ENCODE results near the gene PGA4. TPM values are rescaled to one million over a fixed set of nuclear protein-coding genes. Genes with fewer than 3 reads are reported as not detected.

Gene PGA4
- polyA plus RNA-seq, 1 of the 3 experiments (the other 2 are of a cell fraction) = not detected

DNA sequence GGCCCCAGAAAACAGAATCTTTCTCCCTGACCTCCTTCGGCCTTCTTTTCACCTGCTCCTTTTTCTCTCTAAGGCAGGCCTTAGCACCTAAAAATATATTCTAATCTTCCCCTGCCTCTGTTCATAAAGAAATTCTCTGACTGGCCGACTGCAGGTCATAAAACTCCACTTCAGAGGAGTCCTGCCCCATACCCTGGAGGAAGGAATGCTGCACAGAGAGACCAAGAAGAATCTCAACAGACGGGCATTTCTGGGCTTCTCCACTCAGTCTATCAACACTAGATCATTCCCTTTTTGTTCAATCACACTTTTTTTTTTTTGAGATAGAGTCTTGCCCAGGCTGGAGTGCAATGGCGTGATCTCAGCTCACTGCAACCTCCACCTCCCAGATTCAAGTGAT is 38.5 kb upstream of the PGA4 start:
- H4K20me1 ChIP-seq (ENCODE audit: insufficient read depth) = no peaks in the 10 kb centered on the region
- peaks cover 5% of the 10 kb centered on the region; the same call in 1 of the 2 replicates for H3K27me3 ChIP-seq (ENCODE audit: insufficient read depth)
- H3K27ac ChIP-seq (ENCODE audit: low read depth in 2 of 2, low read length in 1 of 2) = no peak overlapping the region
- no peak overlapping the region for H2AFZ ChIP-seq (ENCODE audit: low read depth)
- DNase-seq = no peak
- H3K9me2 ChIP-seq = no peaks in the 10 kb centered on the region
- no peaks in the 10 kb centered on the region for H3F3A ChIP-seq (replicated peaks; ENCODE audit: insufficient read depth)
- no peak overlapping the region for H3K4me2 ChIP-seq
- no peaks in the 10 kb centered on the region for H3K4me1 ChIP-seq (ENCODE audit: control insufficient read depth in 1 of 2, insufficient read depth in 2 of 2, low read depth in 1 of 2, low read length in 1 of 2)
- TF ChIP-seq, protein P1, sequence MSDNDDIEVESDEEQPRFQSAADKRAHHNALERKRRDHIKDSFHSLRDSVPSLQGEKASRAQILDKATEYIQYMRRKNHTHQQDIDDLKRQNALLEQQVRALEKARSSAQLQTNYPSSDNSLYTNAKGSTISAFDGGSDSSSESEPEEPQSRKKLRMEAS (IDR thresholded peaks at IDR 0.05; ENCODE audit: low read depth) = no peak
- 62% methylated on average over 4 of the region's 4 CpGs for WGBS (ENCODE audit: low lambda C conversion rate)
- no peak overlapping the region for H3K9ac ChIP-seq
- no peaks in the 10 kb centered on the region for H3K79me2 ChIP-seq (ENCODE audit: insufficient read depth)
- no peaks in the 10 kb centered on the region for H3K9me3 ChIP-seq
- no peak overlapping the region for H3K4me3 ChIP-seq (ENCODE audit: low read depth in 2 of 2, low read length in 1 of 2)
- H3K36me3 ChIP-seq (replicated peaks in 1 of 2; ENCODE audit: control insufficient read depth in 1 of 2, insufficient read depth in 2 of 2, low read length in 1 of 2) = no peaks in the 10 kb centered on the region
- POLR2A ChIA-PET = no interaction called here
- CTCF ChIA-PET = interaction anchor here (1.4 to 6.9 kb wide), 3 partner anchors 11 to 68 kb away, joined by 3 to 61 read pairs (median 4); no protein-coding TSS in a partner anchor

DNA sequence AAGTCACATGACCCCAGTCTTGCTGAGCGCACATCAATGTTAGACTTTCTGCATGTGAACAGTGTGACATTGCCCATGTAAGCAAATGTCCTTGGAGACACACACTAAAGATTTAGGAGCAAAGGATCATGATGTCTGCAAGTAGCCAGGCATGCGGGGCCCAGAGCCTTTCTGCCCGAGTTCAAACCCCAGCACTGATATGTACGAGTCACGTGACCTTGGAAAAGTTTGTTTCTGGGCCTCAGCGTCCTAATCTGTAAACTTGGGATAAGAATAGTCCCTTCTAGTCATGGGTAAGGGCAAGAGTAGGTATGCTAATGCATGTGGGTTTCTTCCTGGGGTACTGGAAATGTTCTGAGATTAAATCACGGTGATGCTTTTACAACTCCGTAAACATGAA is 35.6 kb upstream of the PGA4 start:
- no peaks in the 10 kb centered on the region for H3K4me1 ChIP-seq (ENCODE audit: control insufficient read depth in 1 of 2, insufficient read depth in 2 of 2, low read depth in 1 of 2, low read length in 1 of 2)
- H3K27ac ChIP-seq (ENCODE audit: low read depth in 2 of 2, low read length in 1 of 2) = no peak overlapping the region
- no peaks in the 10 kb centered on the region for H3K9me2 ChIP-seq
- no peaks in the 10 kb centered on the region for H3F3A ChIP-seq (replicated peaks; ENCODE audit: insufficient read depth)
- no peaks in the 10 kb centered on the region for H3K36me3 ChIP-seq (replicated peaks in 1 of 2; ENCODE audit: control insufficient read depth in 1 of 2, insufficient read depth in 2 of 2, low read length in 1 of 2)
- H3K9me3 ChIP-seq = no peaks in the 10 kb centered on the region
- H4K20me1 ChIP-seq (ENCODE audit: insufficient read depth) = no peaks in the 10 kb centered on the region
- no peak overlapping the region for H2AFZ ChIP-seq (ENCODE audit: low read depth)
- no peak overlapping the region for H3K4me3 ChIP-seq (ENCODE audit: low read depth in 2 of 2, low read length in 1 of 2)
- no peaks in the 10 kb centered on the region for H3K79me2 ChIP-seq (ENCODE audit: insufficient read depth)
- H3K4me2 ChIP-seq = no peak overlapping the region
- no peak overlapping the region for H3K9ac ChIP-seq
- no peaks in the 10 kb centered on the region; the same call in 1 of the 2 replicates for H3K27me3 ChIP-seq (ENCODE audit: insufficient read depth)
- POLR2A ChIA-PET = no interaction called here
- CTCF ChIA-PET = interaction anchor here (0.6 to 6.9 kb wide), 25 partner anchors 10 to 395 kb away, joined by 3 to 61 read pairs (median 7); partner anchors contain the start of gene VPS37C
- no peak for DNase-seq
- TF ChIP-seq, protein P2, sequence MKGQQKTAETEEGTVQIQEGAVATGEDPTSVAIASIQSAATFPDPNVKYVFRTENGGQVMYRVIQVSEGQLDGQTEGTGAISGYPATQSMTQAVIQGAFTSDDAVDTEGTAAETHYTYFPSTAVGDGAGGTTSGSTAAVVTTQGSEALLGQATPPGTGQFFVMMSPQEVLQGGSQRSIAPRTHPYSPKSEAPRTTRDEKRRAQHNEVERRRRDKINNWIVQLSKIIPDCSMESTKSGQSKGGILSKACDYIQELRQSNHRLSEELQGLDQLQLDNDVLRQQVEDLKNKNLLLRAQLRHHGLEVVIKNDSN (IDR thresholded peaks at IDR 0.05; ENCODE audit: borderline replicate concordance, low read depth) = peak; percentile 25; the same call in 1 of the 2 replicates
- TF ChIP-seq RFX5 (IDR thresholded peaks at IDR 0.05; ENCODE audit: low read length) = no peak
- WGBS (ENCODE audit: low lambda C conversion rate) = 68% methylated on average over 7 of the region's 8 CpGs

DNA sequence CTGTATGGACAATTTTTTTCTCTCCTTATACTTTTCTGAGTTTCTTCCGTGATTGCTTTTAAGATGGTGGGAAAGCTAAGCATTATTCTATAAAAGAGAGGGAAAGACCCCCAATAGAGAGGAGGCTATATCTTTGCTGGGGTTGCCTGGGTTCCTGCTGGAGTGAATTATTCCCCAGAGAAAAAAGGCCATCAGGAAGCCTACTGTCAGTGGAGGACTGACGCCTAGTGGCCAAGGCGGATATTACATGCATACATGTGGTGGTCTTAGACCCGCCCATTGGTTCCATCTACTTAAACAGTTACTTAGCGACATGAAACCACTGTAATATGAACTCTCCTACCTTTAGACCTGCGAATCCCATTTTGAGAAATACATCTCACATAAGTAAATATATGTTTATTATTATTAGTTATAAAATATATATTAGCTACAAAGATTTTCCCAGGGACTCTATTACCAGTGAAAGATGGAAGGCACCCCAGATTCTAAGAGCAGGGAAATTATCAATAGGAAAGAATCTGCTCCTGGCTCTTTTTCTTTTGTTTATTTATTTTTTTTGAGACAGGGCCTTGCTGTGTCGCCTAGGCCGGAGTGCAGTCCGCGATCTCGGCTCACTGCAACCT is 34.5 kb upstream of the PGA4 start:
- peak; percentile 83 for DNase-seq
- Histone ChIP-seq H2AFZ (ENCODE audit: low read depth) (no peak overlapping the region), H3F3A (replicated peaks; ENCODE audit: insufficient read depth) (no peaks in the 10 kb centered on the region), H4K20me1 (ENCODE audit: insufficient read depth) (no peaks in the 10 kb centered on the region), H3K27ac (ENCODE audit: low read depth in 2 of 2, low read length in 1 of 2) (no peak overlapping the region), H3K79me2 (ENCODE audit: insufficient read depth) (no peaks in the 10 kb centered on the region), H3K9ac (no peak overlapping the region), H3K4me1 (ENCODE audit: control insufficient read depth in 1 of 2, insufficient read depth in 2 of 2, low read depth in 1 of 2, low read length in 1 of 2) (no peaks in the 10 kb centered on the region), H3K4me2 (no peak overlapping the region), H3K36me3 (replicated peaks in 1 of 2; ENCODE audit: control insufficient read depth in 1 of 2, insufficient read depth in 2 of 2, low read length in 1 of 2) (no peaks in the 10 kb centered on the region), H3K9me2 (no peaks in the 10 kb centered on the region), H3K4me3 (ENCODE audit: low read depth in 2 of 2, low read length in 1 of 2) (no peak overlapping the region; a peak in 1 of 4 replicates), H3K9me3 (no peaks in the 10 kb centered on the region), H3K27me3 (ENCODE audit: insufficient read depth) (no peaks in the 10 kb centered on the region; the same call in 1 of the 2 replicates)
- ChIA-PET CTCF (interaction anchor here (0.6 to 6.9 kb wide), 41 partner anchors 10 to 522 kb away, joined by 3 to 61 read pairs (median 4); partner anchors contain the start of genes TMEM132A and VPS37C), POLR2A (no interaction called here)
- 43% methylated on average over 11 of the region's 11 CpGs for WGBS (ENCODE audit: low lambda C conversion rate)
- no peak for TF ChIP-seq TEAD4 (IDR thresholded peaks at IDR 0.05; ENCODE audit: borderline replicate concordance, insufficient read depth)
- no peak for TF ChIP-seq CHD2 (IDR thresholded peaks at IDR 0.05; ENCODE audit: low read length, partially characterized antibody)
- no peak for TF ChIP-seq ELF1 (IDR thresholded peaks at IDR 0.05)
- TF ChIP-seq, protein P3, sequence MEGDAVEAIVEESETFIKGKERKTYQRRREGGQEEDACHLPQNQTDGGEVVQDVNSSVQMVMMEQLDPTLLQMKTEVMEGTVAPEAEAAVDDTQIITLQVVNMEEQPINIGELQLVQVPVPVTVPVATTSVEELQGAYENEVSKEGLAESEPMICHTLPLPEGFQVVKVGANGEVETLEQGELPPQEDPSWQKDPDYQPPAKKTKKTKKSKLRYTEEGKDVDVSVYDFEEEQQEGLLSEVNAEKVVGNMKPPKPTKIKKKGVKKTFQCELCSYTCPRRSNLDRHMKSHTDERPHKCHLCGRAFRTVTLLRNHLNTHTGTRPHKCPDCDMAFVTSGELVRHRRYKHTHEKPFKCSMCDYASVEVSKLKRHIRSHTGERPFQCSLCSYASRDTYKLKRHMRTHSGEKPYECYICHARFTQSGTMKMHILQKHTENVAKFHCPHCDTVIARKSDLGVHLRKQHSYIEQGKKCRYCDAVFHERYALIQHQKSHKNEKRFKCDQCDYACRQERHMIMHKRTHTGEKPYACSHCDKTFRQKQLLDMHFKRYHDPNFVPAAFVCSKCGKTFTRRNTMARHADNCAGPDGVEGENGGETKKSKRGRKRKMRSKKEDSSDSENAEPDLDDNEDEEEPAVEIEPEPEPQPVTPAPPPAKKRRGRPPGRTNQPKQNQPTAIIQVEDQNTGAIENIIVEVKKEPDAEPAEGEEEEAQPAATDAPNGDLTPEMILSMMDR (IDR thresholded peaks at IDR 0.05) = peak; percentile 85
- no peak for TF ChIP-seq JUND (IDR thresholded peaks at IDR 0.05)
- TF ChIP-seq, protein P1 (IDR thresholded peaks at IDR 0.05; ENCODE audit: low read depth) = no peak
- no peak for TF ChIP-seq NFIC (IDR thresholded peaks at IDR 0.05; ENCODE audit: borderline replicate concordance)
- no peak for TF ChIP-seq MEF2A (IDR thresholded peaks at IDR 0.05; ENCODE audit: borderline replicate concordance, low read depth)
- TF ChIP-seq EZH2phosphoT487 (IDR thresholded peaks at IDR 0.05; ENCODE audit: borderline replicate concordance, low read depth) = no peak
- no peak for TF ChIP-seq TCF12 (IDR thresholded peaks at IDR 0.05)
- no peak for TF ChIP-seq SIN3A (IDR thresholded peaks at IDR 0.05; ENCODE audit: borderline replicate concordance, low read depth, low read length)
- TF ChIP-seq GABPA (IDR thresholded peaks at IDR 0.05; ENCODE audit: low read depth) = no peak
- no peak for TF ChIP-seq YY1 (IDR thresholded peaks at IDR 0.05; ENCODE audit: low read depth)
- TF ChIP-seq, protein P4, sequence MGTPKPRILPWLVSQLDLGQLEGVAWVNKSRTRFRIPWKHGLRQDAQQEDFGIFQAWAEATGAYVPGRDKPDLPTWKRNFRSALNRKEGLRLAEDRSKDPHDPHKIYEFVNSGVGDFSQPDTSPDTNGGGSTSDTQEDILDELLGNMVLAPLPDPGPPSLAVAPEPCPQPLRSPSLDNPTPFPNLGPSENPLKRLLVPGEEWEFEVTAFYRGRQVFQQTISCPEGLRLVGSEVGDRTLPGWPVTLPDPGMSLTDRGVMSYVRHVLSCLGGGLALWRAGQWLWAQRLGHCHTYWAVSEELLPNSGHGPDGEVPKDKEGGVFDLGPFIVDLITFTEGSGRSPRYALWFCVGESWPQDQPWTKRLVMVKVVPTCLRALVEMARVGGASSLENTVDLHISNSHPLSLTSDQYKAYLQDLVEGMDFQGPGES (IDR thresholded peaks at IDR 0.05; ENCODE audit: low read depth, low read length) = no peak
- no peak for TF ChIP-seq FOXJ3 (CRISPR knock-in tag; IDR thresholded peaks at IDR 0.05)
- TF ChIP-seq SMC3 (IDR thresholded peaks at IDR 0.05; ENCODE audit: low read depth, low read length) = peak; percentile 79
